Mesendoderm (in vitro differentiated cells): ENCODE results near the gene LYZL1.
A peak's percentile ranks its signal among the peaks of the same experiment; 100 is the strongest.
"Not testable (repeated sequence)": the region's sequence is repeated elsewhere in the genome, so short reads cannot be mapped to it uniquely, and the experiment has no call there.

Source experiments
- DNase-seq: peaks from one replicate; pipeline ENCODE4 v3.0.0; 2013
- H2AK5ac ChIP-seq: 2 replicates; pipeline ENCODE4 v1.6.1; 2013; ENCODE audit warnings: low read length, inconsistent platforms
- H2BK120ac ChIP-seq: 2 replicates; pipeline ENCODE4 v1.6.1; 2013; ENCODE audit warnings: low read depth, mild to moderate bottlenecking, low read length, moderate library complexity, mixed read lengths
- H2BK15ac ChIP-seq: replicated peaks from 2 replicates; pipeline ENCODE4 v1.6.1; 2013; ENCODE audit warnings: low read depth, mild to moderate bottlenecking, moderate library complexity
- H2BK5ac ChIP-seq: 2 replicates; pipeline ENCODE4 v1.6.1; 2013; ENCODE audit warnings: low read length, inconsistent platforms
- H3K18ac ChIP-seq: 2 replicates; pipeline ENCODE4 v1.6.1; 2013; ENCODE audit warnings: mild to moderate bottlenecking, low read length, mixed read lengths
- H3K23ac ChIP-seq: one replicate; pipeline ENCODE4 v1.6.1; 2013; ENCODE audit warnings: low read length
- H3K27ac ChIP-seq: 2 replicates; pipeline ENCODE4 v1.5.1; 2013; ENCODE audit warnings: low read depth, mild to moderate bottlenecking, inconsistent platforms, low read length, moderate library complexity
- H3K27me3 ChIP-seq: 2 replicates; pipeline ENCODE4 v1.6.1; 2013; ENCODE audit warnings: low read length, control low read depth, mild to moderate bottlenecking, inconsistent platforms; ENCODE audit not compliant: insufficient read depth, poor library complexity
- H3K36me3 ChIP-seq: 2 replicates; pipeline ENCODE4 v1.6.1; 2013; ENCODE audit warnings: low read length, inconsistent platforms; ENCODE audit not compliant: control insufficient read depth, insufficient read depth
- H3K4ac ChIP-seq: one replicate; pipeline ENCODE4 v1.6.1; 2013; ENCODE audit warnings: low read depth, mild to moderate bottlenecking, low read length, moderate library complexity
- H3K4me1 ChIP-seq: 2 replicates; pipeline ENCODE4 v1.6.1; 2013; ENCODE audit warnings: low read depth, low read length, inconsistent platforms; ENCODE audit not compliant: control insufficient read depth
- H3K4me2 ChIP-seq: 2 replicates; pipeline ENCODE4 v1.6.1; 2013; ENCODE audit warnings: low read length
- H3K4me3 ChIP-seq: 2 replicates; pipeline ENCODE4 v1.5.1; 2013; ENCODE audit warnings: mild to moderate bottlenecking, low read length
- H3K56ac ChIP-seq: one replicate; pipeline ENCODE4 v1.6.1; 2013; ENCODE audit warnings: low read length
- H3K79me1 ChIP-seq: 2 replicates; pipeline ENCODE4 v1.6.1; 2013; ENCODE audit warnings: low read length, inconsistent platforms
- H3K79me2 ChIP-seq: 2 replicates; pipeline ENCODE4 v1.6.1; 2013; ENCODE audit warnings: mild to moderate bottlenecking, low read length; ENCODE audit not compliant: control insufficient read depth, insufficient read depth
- H3K9ac ChIP-seq: 2 replicates; pipeline ENCODE4 v1.6.1; 2013; ENCODE audit warnings: low read length, inconsistent platforms
- H4K5ac ChIP-seq: one replicate; pipeline ENCODE4 v1.6.1; 2013; ENCODE audit warnings: low read length
- H4K8ac ChIP-seq: one replicate; pipeline ENCODE4 v1.6.1; 2013; ENCODE audit warnings: low read depth, mild to moderate bottlenecking, control low read depth, low read length, moderate library complexity
- WGBS: extraction: QIAGEN DNeasy Blood & Tissue Kit; methylation state at CpG from one replicate; pipeline ENCODE4 v1.1.7; 2013; ENCODE audit warnings: low lambda C conversion rate, missing lambda C conversion rate; ENCODE audit not compliant: insufficient coverage; ENCODE audit errors: extremely low coverage; 5-methylcytosine and 5-hydroxymethylcytosine counted together

LYZL1 gene

DNA sequence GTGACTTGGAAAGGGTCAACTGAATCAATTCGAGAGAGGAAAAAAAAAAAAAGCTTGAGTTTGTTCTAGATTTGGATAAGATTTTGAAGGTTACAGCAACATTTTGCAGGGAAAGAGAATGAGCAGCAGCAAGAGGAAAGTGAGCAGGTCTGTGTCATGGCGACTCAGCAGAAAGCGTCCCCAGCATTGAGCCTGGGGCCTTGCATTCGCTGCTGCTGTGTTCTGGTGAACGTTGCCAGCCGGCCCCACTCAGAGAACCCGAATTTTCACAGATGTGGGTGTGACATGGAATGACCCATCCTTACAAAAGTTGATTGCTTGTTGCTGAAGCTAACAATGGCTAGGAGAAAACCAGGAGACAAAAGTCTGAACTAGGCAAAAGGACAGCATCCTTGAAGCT lies 21.6 kb downstream of the LYZL1 start:
- peak; percentile 29 for DNase-seq
- H2BK5ac ChIP-seq, H3K4me1 ChIP-seq, H2AK5ac ChIP-seq, H3K4me3 ChIP-seq, H3K27me3 ChIP-seq, H4K8ac ChIP-seq, H4K5ac ChIP-seq, H3K9ac ChIP-seq, H3K79me2 ChIP-seq, H3K23ac ChIP-seq, H3K79me1 ChIP-seq, H3K56ac ChIP-seq, H3K4me2 ChIP-seq, H3K36me3 ChIP-seq, H2BK15ac ChIP-seq: not testable (repeated sequence)
- Histone ChIP-seq H3K4ac (peak overlapping the region; percentile 48), H3K18ac (peak overlapping the region; percentile 90), H2BK120ac (peak overlapping the region; percentile 61), H3K27ac (peak overlapping the region; percentile 36)
- WGBS: no CpG with 5 or more reads among the region's 7 CpGs

DNA sequence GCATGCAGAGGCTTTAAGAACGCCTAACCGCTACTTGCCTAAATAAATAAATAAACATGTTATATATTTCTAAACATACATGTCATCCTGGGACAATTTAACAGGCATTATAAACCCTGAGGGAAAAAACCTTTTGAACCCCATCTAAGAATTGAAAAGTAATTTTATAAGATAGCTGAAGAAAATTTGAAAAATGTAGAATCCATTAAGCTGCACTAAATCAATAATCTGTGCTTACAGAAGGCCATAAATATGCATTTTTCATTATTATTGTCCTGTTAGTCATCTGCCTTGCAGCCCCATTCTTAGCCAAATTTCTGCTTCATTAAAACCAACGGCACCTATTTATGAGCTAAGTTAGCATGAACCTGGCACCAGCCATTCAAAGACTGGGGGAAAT lies 24.2 kb downstream of the LYZL1 start:
- no peaks in the 10 kb centered on the region for H3K36me3 ChIP-seq
- no peak overlapping the region for H3K23ac ChIP-seq
- H3K4me3 ChIP-seq: no peak overlapping the region
- no peaks in the 10 kb centered on the region for H3K79me2 ChIP-seq
- no peak overlapping the region for H4K8ac ChIP-seq
- H3K4me1 ChIP-seq: no peaks in the 10 kb centered on the region
- no peak overlapping the region for H3K4ac ChIP-seq
- H3K18ac ChIP-seq: no peak overlapping the region
- H3K27me3 ChIP-seq: no peaks in the 10 kb centered on the region
- H2AK5ac ChIP-seq: no peak overlapping the region
- no peak overlapping the region for H4K5ac ChIP-seq
- H2BK15ac ChIP-seq: no peak overlapping the region
- no peak overlapping the region for H2BK5ac ChIP-seq
- no peak overlapping the region for H3K9ac ChIP-seq
- H3K56ac ChIP-seq: no peak overlapping the region
- no CpG with 5 or more reads among the region's 3 CpGs for WGBS
- no peak overlapping the region for H2BK120ac ChIP-seq
- no peak overlapping the region for H3K27ac ChIP-seq
- H3K4me2 ChIP-seq: no peak overlapping the region
- DNase-seq: no peak
- H3K79me1 ChIP-seq: no peaks in the 10 kb centered on the region

DNA sequence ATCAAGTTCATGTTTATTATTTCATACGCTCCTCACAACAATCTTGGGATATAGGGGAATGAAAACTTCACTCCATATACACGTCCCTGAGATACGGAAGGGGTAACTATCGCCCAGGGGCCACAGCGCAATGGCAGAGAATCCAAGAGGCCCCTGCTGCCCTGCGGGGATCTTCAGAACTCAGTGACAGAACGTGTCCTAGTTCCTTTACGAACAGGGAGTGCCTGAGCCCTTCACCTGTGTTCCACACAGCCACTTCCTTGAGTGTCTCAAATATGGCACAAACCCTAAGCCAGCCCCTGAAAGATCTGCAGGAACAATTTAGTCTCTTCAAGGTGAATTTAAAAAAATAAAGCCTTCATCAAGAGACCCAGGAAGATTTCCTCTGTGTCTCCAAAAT lies 25.9 kb downstream of the LYZL1 start:
- no peak overlapping the region for H3K4me3 ChIP-seq
- H3K56ac ChIP-seq: no peak overlapping the region
- no peak for DNase-seq
- H3K9ac ChIP-seq: no peak overlapping the region
- H3K23ac ChIP-seq: no peak overlapping the region
- no peaks in the 10 kb centered on the region for H3K4me1 ChIP-seq
- no peaks in the 10 kb centered on the region for H3K36me3 ChIP-seq
- no CpG with 5 or more reads among the region's 8 CpGs for WGBS
- no peak overlapping the region for H3K4me2 ChIP-seq
- no peak overlapping the region for H3K18ac ChIP-seq
- H4K5ac ChIP-seq: no peak overlapping the region
- no peak overlapping the region for H2AK5ac ChIP-seq
- H3K79me1 ChIP-seq: no peaks in the 10 kb centered on the region
- no peak overlapping the region for H3K4ac ChIP-seq
- H4K8ac ChIP-seq: no peak overlapping the region
- H3K27me3 ChIP-seq: no peaks in the 10 kb centered on the region
- H2BK120ac ChIP-seq: no peak overlapping the region
- no peak overlapping the region for H2BK15ac ChIP-seq
- no peaks in the 10 kb centered on the region for H3K79me2 ChIP-seq
- H3K27ac ChIP-seq: no peak overlapping the region
- H2BK5ac ChIP-seq: no peak overlapping the region

DNA sequence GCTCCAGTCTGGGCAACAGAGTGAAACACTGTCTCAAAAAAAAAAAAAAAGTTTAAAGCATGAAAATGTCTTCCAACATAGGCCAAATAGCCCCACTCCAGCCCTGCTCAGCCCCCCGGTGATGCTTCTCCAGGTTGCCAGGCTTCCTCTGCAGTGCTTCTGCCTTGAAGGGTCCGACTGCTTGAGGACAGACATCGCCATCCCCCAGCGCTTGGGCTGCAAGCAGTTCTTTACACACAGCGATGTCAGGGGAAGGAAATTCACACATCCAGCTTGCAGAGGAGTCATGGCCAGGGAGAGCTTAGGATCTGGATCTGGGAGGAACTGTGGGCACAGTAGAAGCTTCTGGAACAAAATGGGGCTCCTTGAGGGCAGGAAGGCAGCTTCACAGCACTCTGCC lies 26.9 kb downstream of the LYZL1 start:
- no peak for DNase-seq
- Histone ChIP-seq H3K79me1 (no peaks in the 10 kb centered on the region), H3K79me2 (no peaks in the 10 kb centered on the region), H3K4me3 (no peak overlapping the region), H3K4ac (no peak overlapping the region), H3K27me3 (no peaks in the 10 kb centered on the region), H2BK5ac (no peak overlapping the region), H3K23ac (no peak overlapping the region), H4K5ac (no peak overlapping the region), H3K4me2 (no peak overlapping the region), H4K8ac (no peak overlapping the region), H3K27ac (no peak overlapping the region), H3K9ac (no peak overlapping the region), H2AK5ac (no peak overlapping the region), H3K36me3 (no peaks in the 10 kb centered on the region), H3K18ac (peak overlapping the region; percentile 12), H3K56ac (peak overlapping the region; percentile 17), H2BK15ac (no peak overlapping the region), H2BK120ac (no peak overlapping the region), H3K4me1 (no peaks in the 10 kb centered on the region)
- WGBS: no CpG with 5 or more reads among the region's 5 CpGs

DNA sequence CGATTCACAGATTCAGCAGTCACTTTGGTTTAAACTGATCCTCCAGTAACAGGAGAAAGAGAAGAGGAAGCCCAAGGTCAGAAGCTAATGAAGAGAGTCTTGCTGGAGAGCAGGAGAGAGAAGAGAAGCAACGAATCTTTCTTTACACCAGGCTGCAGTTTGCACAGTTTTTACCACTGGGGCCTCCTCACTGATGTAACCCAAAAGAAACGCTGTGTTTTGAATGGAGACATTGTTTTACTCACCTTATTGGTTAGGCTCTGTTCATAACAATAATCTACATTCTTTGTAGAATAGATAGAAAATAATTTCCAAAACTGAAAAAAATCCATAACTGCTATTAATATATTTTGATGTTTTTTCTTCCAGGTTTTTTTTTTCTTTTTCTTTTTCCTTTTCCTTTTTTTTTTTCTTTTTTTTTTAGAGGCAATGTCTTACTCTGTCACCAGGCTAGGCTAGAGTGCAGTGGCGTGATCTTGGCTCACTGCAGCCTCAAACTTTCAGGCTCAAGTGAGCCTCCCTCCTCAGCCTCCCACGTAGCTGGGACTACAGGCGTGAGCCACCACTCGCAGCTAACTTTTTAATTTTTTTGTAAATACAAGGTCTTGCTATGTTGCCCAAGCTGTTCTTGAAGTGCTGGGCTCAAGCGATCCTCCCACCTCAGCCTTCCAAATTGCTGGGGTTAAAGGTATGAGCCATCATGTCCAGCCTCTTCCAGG lies 27.6 kb downstream of the LYZL1 start:
- no peaks in the 10 kb centered on the region for H3K36me3 ChIP-seq
- no peak overlapping the region for H3K4me2 ChIP-seq
- no peaks in the 10 kb centered on the region for H3K4me1 ChIP-seq
- no peaks in the 10 kb centered on the region for H3K27me3 ChIP-seq
- H3K56ac ChIP-seq: no peak overlapping the region
- no peak overlapping the region for H3K4me3 ChIP-seq
- no peak overlapping the region for H3K23ac ChIP-seq
- H3K18ac ChIP-seq: no peak overlapping the region
- no peak overlapping the region for H2AK5ac ChIP-seq
- no peaks in the 10 kb centered on the region for H3K79me2 ChIP-seq
- no peak overlapping the region for H3K9ac ChIP-seq
- H3K27ac ChIP-seq: no peak overlapping the region
- no peak overlapping the region for H2BK5ac ChIP-seq
- no peak overlapping the region for H4K8ac ChIP-seq
- H3K79me1 ChIP-seq: no peaks in the 10 kb centered on the region
- H2BK120ac ChIP-seq: no peak overlapping the region
- no peak overlapping the region for H2BK15ac ChIP-seq
- no peak for DNase-seq
- H4K5ac ChIP-seq: no peak overlapping the region
- WGBS: no CpG with 5 or more reads among the region's 8 CpGs
- H3K4ac ChIP-seq: no peak overlapping the region

DNA sequence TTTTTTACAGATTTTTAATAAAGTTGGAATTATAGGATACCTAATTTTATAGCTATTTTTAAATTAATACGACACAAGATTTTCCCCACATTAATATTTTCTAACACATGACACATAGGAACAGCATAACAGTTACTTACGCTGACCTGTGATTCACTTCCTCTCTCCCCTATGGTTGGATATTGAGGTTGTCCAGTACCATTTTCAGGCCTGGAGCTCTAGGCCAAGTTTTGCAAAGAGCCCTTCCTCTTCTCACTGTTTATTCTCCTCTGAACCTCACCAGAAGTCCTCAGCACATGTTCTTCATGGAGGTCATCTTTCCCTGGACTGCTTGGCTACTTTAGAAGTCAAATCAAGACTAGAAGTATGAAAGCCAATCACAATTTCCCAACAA lies 28.2 kb downstream of the LYZL1 start:
- H3K23ac ChIP-seq: no peak overlapping the region
- no peak overlapping the region for H3K4ac ChIP-seq
- no peak overlapping the region for H2BK15ac ChIP-seq
- H3K4me2 ChIP-seq: no peak overlapping the region
- H3K27me3 ChIP-seq: no peaks in the 10 kb centered on the region
- no peaks in the 10 kb centered on the region for H3K79me1 ChIP-seq
- H3K56ac ChIP-seq: no peak overlapping the region
- no peaks in the 10 kb centered on the region for H3K4me1 ChIP-seq
- H4K5ac ChIP-seq: no peak overlapping the region
- H3K79me2 ChIP-seq: no peaks in the 10 kb centered on the region
- H2BK5ac ChIP-seq: no peak overlapping the region
- H3K27ac ChIP-seq: no peak overlapping the region
- no peak overlapping the region for H3K9ac ChIP-seq
- DNase-seq: no peak
- no peak overlapping the region for H2AK5ac ChIP-seq
- no peak overlapping the region for H3K4me3 ChIP-seq
- H2BK120ac ChIP-seq: no peak overlapping the region
- no peak overlapping the region for H4K8ac ChIP-seq
- no peaks in the 10 kb centered on the region for H3K36me3 ChIP-seq
- WGBS: no CpG with 5 or more reads among the region's 2 CpGs
- H3K18ac ChIP-seq: no peak overlapping the region
